GM10266 (cell line): Measurements from ENCODE around the gene SLC7A1.

Source experiments
- DNase-seq: peaks from one replicate; pipeline ENCODE4 v3.0.0; 2012; ENCODE audit errors: extremely low spot score
- TF ChIP-seq, protein P1 (sequence below): IDR thresholded peaks from 2 replicates; pipeline ENCODE4 v1.5.1; 2012; ENCODE audit warnings: mild to moderate bottlenecking, low read depth; ENCODE audit not compliant: control insufficient read depth, insufficient read depth; ENCODE audit errors: missing control alignments

The SLC7A1 gene

DNA sequence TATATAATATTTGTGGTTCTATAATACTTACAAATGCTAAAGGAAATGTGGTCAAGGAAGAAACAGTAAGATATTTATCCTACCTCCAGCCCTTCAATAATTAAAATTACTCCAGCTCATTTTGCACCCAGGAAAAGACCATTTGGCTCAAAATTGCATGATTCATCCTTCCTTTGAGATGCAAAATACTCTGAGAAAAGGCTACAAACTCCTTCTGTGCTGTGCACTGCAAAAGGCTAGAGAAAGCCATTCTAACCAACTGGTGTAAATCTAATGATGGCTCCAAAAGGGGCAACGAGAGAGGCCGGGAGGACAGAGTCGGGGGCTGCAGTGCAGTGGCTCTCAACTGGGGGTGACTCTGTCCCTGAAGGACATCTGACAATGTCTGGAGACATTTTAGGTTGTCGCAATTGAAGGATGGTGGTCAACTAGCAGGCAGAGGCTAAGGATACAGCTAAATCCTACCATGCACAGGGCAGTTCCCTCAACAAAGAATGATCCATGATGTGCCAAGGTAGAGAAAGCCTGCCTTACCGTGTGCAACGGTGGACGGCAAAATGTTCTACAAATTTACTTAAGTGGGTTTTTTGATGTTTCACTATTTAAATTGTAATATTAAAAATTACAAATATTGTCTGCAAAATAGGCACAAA, 32.6 kb downstream of the SLC7A1 start:
- TF ChIP-seq, protein P1, sequence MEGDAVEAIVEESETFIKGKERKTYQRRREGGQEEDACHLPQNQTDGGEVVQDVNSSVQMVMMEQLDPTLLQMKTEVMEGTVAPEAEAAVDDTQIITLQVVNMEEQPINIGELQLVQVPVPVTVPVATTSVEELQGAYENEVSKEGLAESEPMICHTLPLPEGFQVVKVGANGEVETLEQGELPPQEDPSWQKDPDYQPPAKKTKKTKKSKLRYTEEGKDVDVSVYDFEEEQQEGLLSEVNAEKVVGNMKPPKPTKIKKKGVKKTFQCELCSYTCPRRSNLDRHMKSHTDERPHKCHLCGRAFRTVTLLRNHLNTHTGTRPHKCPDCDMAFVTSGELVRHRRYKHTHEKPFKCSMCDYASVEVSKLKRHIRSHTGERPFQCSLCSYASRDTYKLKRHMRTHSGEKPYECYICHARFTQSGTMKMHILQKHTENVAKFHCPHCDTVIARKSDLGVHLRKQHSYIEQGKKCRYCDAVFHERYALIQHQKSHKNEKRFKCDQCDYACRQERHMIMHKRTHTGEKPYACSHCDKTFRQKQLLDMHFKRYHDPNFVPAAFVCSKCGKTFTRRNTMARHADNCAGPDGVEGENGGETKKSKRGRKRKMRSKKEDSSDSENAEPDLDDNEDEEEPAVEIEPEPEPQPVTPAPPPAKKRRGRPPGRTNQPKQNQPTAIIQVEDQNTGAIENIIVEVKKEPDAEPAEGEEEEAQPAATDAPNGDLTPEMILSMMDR = no peak
- DNase-seq = no peak

DNA sequence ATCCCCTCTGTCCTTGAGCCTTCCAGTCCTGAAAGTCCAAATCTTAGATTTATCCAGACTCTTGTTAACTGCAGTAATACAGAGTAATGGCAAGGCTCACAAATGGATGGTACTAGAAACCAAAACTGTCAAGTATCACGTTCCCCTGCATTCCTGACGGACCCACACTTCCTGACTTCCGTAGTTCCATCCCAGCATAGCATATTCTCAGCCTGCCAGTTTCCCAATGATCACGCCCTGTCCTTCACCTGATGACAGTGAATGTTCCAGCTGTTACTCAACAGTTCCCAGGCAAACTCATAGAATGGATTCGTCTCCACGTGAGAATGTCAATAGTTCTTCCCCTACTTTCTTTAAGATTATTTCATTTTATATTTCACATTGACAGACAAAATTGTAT, 33.6 kb downstream of the SLC7A1 start:
- no peak for DNase-seq
- TF ChIP-seq, protein P1 = no peak

DNA sequence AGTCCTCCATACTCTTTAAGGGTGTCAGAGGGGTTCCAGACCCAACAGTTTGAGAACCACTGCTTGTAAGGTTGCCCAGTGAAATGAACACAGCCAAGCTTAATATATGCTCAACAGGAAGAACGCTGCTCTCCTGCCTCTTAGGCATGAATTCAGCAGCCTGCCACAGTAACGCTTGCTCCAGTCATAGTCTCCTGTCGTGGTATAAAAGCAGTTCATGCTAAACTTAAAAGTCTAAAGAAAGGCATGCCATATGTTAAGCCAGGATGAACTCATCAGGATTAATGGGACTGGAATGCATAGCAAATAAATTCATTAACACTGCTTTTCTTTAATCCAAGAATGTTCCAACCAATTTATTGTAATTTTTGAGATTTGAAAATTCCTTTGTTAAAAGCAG, 38.7 kb downstream of the SLC7A1 start:
- DNase-seq = no peak

DNA sequence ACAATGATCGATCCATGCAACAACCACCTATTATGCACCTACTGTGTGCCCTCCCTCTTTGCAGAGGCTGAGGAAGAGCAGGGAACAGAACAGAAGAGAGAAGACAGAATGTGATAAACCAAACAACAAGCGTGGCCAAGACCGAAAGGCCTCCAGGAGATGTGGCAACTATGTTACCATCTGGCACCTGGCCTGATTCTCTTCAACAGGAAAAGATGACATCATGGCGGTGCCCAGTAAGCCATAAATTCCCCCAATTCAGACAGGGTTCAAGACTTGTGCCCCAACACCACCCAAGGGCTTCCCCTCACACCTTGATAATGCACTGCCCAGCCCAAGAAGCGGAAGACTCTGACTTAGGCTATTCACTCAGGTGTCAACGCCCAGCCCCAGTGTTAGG, 44.3 kb downstream of the SLC7A1 start:
- TF ChIP-seq, protein P1 = no peak
- DNase-seq = no peak

More for the DNA sequence above, 38.7 kb downstream of the SLC7A1 start:
- TF ChIP-seq, protein P1 = no peak

DNA sequence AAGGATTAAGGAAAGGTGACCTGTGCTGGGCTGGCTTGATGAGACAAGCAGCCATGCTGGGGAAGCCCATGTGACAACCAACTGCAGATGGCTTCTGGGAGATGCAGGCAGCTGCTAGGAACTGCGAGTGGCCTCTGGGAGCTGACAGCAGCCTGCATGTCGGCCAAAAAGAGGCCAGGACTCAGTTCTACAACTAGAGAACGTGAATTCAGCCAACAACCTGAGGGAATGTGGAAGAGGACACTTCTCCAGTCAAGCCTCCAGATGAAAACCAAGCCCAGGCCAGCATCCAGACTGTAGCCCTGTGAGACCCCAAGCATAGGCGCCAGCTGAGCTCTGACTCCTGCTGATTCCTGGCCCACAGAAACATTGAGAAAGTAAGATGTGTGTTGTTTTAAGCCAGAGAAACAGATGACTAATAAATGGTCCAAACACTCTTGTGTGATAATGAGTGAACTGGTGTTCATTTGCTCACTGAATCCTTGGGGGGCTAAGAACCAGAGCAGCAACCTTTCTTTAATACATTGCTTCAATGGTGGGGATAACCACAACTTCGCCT, 45.0 kb downstream of the SLC7A1 start:
- TF ChIP-seq, protein P1 = no peak
- no peak for DNase-seq

DNA sequence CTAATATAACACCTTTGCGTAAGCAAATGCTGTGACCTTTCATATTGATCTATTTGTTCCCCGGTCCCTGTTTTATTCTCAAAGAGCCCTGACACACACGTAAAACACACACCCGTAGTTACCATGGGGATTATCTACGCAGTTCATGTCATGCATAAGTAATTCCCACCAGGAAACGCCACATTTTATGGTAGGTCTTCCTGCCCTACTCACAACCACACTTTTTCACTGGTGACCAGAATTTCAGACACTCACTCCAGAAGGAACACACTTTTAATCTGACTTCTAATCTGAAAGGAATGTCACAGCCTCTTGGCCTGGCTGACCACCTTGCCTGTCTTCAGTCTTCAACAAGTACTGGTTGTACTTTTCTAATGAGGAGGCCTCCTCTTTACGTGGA, 46.8 kb downstream of the SLC7A1 start:
- no peak for DNase-seq
- TF ChIP-seq, protein P1 = no peak

DNA sequence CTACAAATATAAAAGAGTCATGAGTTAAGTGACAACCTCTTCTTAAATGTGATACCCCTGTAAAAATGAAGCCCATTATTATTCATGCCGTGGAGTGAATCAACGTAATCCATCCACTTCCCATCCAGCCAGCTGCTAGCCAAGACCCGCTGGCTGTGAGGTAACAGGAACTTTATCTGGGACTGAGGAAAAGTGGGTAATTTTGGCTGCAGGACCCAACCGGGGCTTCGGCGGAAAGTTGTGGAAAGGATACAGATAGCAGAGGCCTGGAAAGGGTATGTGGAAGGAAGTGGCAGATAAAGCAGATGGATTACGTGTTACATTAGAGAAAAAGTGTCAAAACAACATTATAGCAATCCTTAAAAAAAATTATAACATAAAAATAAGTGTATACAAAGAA, 48.3 kb downstream of the SLC7A1 start:
- TF ChIP-seq, protein P1 = no peak
- no peak for DNase-seq
